DOHH2 (cell line): ENCODE results near the gene CRISPLD2.
"Not testable (repeated sequence)": the region's sequence is repeated elsewhere in the genome, so short reads cannot be mapped to it uniquely, and the experiment has no call there.

Experiments used
- CTCF ChIP-seq: fragments of 200-600 bp; sonication (generic); IDR thresholded peaks from one replicate; pipeline ENCODE4 v1.5.1; 2014; ENCODE audit warnings: antibody characterized with exemption, mild to moderate bottlenecking, low read depth, low read length; ENCODE audit not compliant: poor library complexity, severe bottlenecking
- EZH2phosphoT487 ChIP-seq: fragments of 200-600 bp; sonication (generic); IDR thresholded peaks from 2 replicates; pipeline ENCODE4 v1.6.1; 2017; ENCODE audit warnings: borderline replicate concordance, mild to moderate bottlenecking, antibody characterized with exemption, low read length, moderate library complexity, mixed read lengths

- not testable (repeated sequence) for TF ChIP-seq CTCF, EZH2phosphoT487
These were observed 118.8 kb downstream of the CRISPLD2 start for GRCh38 chr16:84938616-84939015.
